ENCODE results near the gene NOLC1.

Gene NOLC1

GRCh38 chr10:102151774-102152544 is at the start of gene NOLC1:
Gene NOLC1, plus strand, starts transcription at chr10:102152389. Its CDS starts 22 bp downstream, at chr10:102152411.
- DNase-seq = peak; percentile 91

- DNase-seq = no peak
Observed at GRCh38 chr10:102102421-102102820, 49.8 kb upstream of the NOLC1 start.

- DNase-seq = no peak
Observed at GRCh38 chr10:102106998-102107397, 45.2 kb upstream of the NOLC1 start.

- DNase-seq = no peak
Observed at GRCh38 chr10:102109166-102110116, 42.7 kb upstream of the NOLC1 start.

GRCh38 chr10:102111276-102111675 is 40.9 kb upstream of the NOLC1 start:
- DNase-seq = no peak

- no peak for DNase-seq
Observed at GRCh38 chr10:102112210-102112817, 39.9 kb upstream of the NOLC1 start.

GRCh38 chr10:102113261-102113955 is 38.8 kb upstream of the NOLC1 start:
- DNase-seq = no peak

- no peak for DNase-seq
Observed at GRCh38 chr10:102113956-102114857, 38.0 kb upstream of the NOLC1 start.

- peak; percentile 44 for DNase-seq
Observed at GRCh38 chr10:102114861-102115618, 37.1 kb upstream of the NOLC1 start.

- no peak for DNase-seq
Observed at GRCh38 chr10:102115775-102116174, 36.4 kb upstream of the NOLC1 start.

GRCh38 chr10:102116656-102117055 is 35.5 kb upstream of the NOLC1 start:
- no peak for DNase-seq

GRCh38 chr10:102117391-102118159 is 34.6 kb upstream of the NOLC1 start:
- peak; percentile 86 for DNase-seq

- DNase-seq = no peak
Observed at GRCh38 chr10:102118867-102119266, 33.3 kb upstream of the NOLC1 start.

- DNase-seq = no peak
Observed at GRCh38 chr10:102119417-102120141, 32.6 kb upstream of the NOLC1 start.

GRCh38 chr10:102120142-102120990 is 31.8 kb upstream of the NOLC1 start, which contains the start of gene LDB1:
Gene LDB1, minus strand, starts transcription at chr10:102120368. Its CDS starts 258 bp downstream, at chr10:102120110.
- peak; percentile 50 for DNase-seq

GRCh38 chr10:102120991-102121738 is 31.0 kb upstream of the NOLC1 start:
- DNase-seq = no peak

GRCh38 chr10:102121739-102122372 is 30.3 kb upstream of the NOLC1 start:
- DNase-seq = no peak
